ENCODE data around the gene KCNK4. TPM values are rescaled to one million over a fixed set of nuclear protein-coding genes. Genes with fewer than 3 reads are reported as not detected.
"Not testable (repeated sequence)": the region's sequence is repeated elsewhere in the genome, so short reads cannot be mapped to it uniquely, and the experiment has no call there.

Gene KCNK4
- total and polyA plus RNA-seq, 11 donors = not detected

GRCh38 chr11:64323373-64323772, 32.3 kb downstream of the KCNK4 start:
- DNase-seq = no peak

GRCh38 chr11:64323984-64324383, 32.9 kb downstream of the KCNK4 start:
- WGBS, 4 donors = 79 to 86% (median 84%) methylated on average over 3 to 4 of the region's 4 CpGs
- H3K27ac ChIP-seq; H3K4me1 ChIP-seq; DNase-seq; H3K27me3 ChIP-seq; ATAC-seq; H3K4me3 ChIP-seq; H3K9me3 ChIP-seq; intact Hi-C loops (cut with DNase I): not testable (repeated sequence)
- H3K36me3 ChIP-seq = peaks cover 0 to 24% (median 10%) of the 10 kb centered on the region in 9 donors

More at GRCh38 chr11:64323373-64323772, 32.3 kb downstream of the KCNK4 start:
- no peaks in the 10 kb centered on the region for H3K27me3 ChIP-seq
- H3K36me3 ChIP-seq = peaks cover 0 to 24% (median 10%) of the 10 kb centered on the region in 9 donors
- TF ChIP-seq CTCF (IDR thresholded peaks at IDR 0.05) = no peak
- ATAC-seq = no peak
- no peak overlapping the region for H3K4me3 ChIP-seq
- H3K27ac ChIP-seq = no peak overlapping the region
- intact Hi-C loops (cut with DNase I) = no loop called here
- 66 to 76% (median 66%) methylated on average over 4 to 5 of the region's 5 CpGs for WGBS, 4 donors
- peaks cover 0 to 5% (median 0%) of the 10 kb centered on the region in 12 donors for H3K9me3 ChIP-seq
- H3K4me1 ChIP-seq = peaks cover 0 to 13% (median 8%) of the 10 kb centered on the region in 12 donors

GRCh38 chr11:64324692-64325469, 33.8 kb downstream of the KCNK4 start:
- 89 to 91% (median 90%) methylated on average over 11 of the region's 11 CpGs for WGBS, 4 donors
- DNase-seq (no peak), ATAC-seq (no peak)
- Histone ChIP-seq H3K4me3 (no peak overlapping the region), H3K27ac (no peak overlapping the region), H3K36me3 (peaks cover 0 to 24% (median 10%) of the 10 kb centered on the region in 9 donors), H3K9me3 (peaks cover 0 to 5% (median 0%) of the 10 kb centered on the region in 12 donors), H3K27me3 (no peaks in the 10 kb centered on the region), H3K4me1 (peaks cover 0 to 12% (median 9%) of the 10 kb centered on the region in 12 donors)
- intact Hi-C loops (cut with DNase I) = no loop called here
- TF ChIP-seq CTCF (IDR thresholded peaks at IDR 0.05) (no peak), POLR2A (IDR thresholded peaks at IDR 0.05) (no peak)

GRCh38 chr11:64327375-64327774, 36.3 kb downstream of the KCNK4 start:
- H3K27me3 ChIP-seq = no peaks in the 10 kb centered on the region
- 85 to 91% (median 88%) methylated on average over 2 of the region's 2 CpGs for WGBS, 4 donors
- intact Hi-C loops (cut with DNase I) = no loop called here
- H3K27ac ChIP-seq = no peak overlapping the region
- peaks cover 0 to 5% (median 0%) of the 10 kb centered on the region in 12 donors for H3K9me3 ChIP-seq
- TF ChIP-seq CTCF (IDR thresholded peaks at IDR 0.05) (no peak), POLR2A (IDR thresholded peaks at IDR 0.05) (no peak)
- H3K4me1 ChIP-seq = peaks cover 0 to 26% (median 16%) of the 10 kb centered on the region in 12 donors
- ATAC-seq = no peak
- no peak for DNase-seq
- H3K4me3 ChIP-seq = no peak overlapping the region
- H3K36me3 ChIP-seq = peaks cover 0 to 6% (median 0%) of the 10 kb centered on the region in 9 donors
